ENCODE measurements around the gene IRF1. TPM values are rescaled to one million over a fixed set of nuclear protein-coding genes. Genes with fewer than 3 reads are reported as not detected.
"Not testable (repeated sequence)": the region's sequence is repeated elsewhere in the genome, so short reads cannot be mapped to it uniquely, and the experiment has no call there.

IRF1 gene
- total RNA-seq, 4 donors from 2014 or later, result 20.6 to 289 (median 29.6) TPM

DNA sequence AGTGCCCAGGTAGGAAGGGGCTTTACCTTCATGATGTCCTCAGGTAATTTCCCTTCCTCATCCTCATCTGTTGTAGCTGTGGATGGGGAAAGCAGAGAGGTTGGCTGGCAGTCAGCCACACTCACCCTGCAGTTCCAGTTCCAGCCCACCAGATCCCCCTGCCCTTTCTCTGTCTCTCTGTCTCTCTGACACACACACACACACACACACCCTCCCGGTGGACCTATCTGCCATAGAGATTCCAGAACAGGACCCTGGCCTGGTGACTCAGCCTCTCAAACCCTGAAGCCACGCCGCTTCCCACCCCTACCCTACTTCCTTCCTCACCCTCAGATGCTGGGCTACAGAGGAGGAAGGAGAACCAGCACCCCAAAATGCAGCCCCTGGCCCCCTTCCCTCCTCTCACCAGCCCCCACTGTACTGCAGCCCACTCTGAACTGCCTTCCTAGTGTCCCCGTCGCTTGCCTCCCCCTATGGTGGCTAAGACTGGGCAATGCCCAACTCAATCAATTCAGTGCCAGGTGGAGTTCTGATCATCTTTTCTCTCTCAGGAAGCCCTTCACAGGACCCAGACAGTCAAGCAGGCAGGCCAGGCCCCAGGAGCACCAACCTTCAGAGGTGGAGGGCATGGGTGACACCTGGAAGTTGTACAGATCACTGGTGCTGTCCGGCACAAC, 4.8 kb downstream of the IRF1 start:
- no peaks in the 10 kb centered on the region for H3K27me3 ChIP-seq
- 72% methylated on average over 5 of the region's 6 CpGs for WGBS
- no peak overlapping the region for H3K4me3 ChIP-seq
- peaks cover 48 to 76% (median 68%) of the 10 kb centered on the region in 4 donors for H3K36me3 ChIP-seq
- no peaks in the 10 kb centered on the region for H3K9me3 ChIP-seq
- TF ChIP-seq EP300 (IDR thresholded peaks at IDR 0.05), result no peak
- TF ChIP-seq CTCF (IDR thresholded peaks at IDR 0.05), result no peak
- TF ChIP-seq POLR2AphosphoS5 (IDR thresholded peaks at IDR 0.05), result no peak
- TF ChIP-seq POLR2A (IDR thresholded peaks at IDR 0.05; ENCODE audit: low read depth), result no peak
- intact Hi-C loops (cut with DNase I), result no loop called here
- peak overlapping the region; percentile 2 to 98 (median 26) for H3K27ac ChIP-seq (replicated peaks in 1 of 4)
- H3K4me1 ChIP-seq, result peaks cover 43 to 67% (median 53%) of the 10 kb centered on the region in 4 donors
- DNase-seq (ENCODE audit: extremely low spot score), result no peak

- H3K4me1 ChIP-seq, result peaks cover 43 to 67% (median 53%) of the 10 kb centered on the region in 4 donors
- H3K27me3 ChIP-seq; H3K9me3 ChIP-seq; intact Hi-C loops (cut with DNase I); DNase-seq (ENCODE audit: extremely low spot score); H3K4me3 ChIP-seq: not testable (repeated sequence)
- peaks cover 48 to 76% (median 70%) of the 10 kb centered on the region in 4 donors for H3K36me3 ChIP-seq
- 84% methylated on average over 10 of the region's 12 CpGs for WGBS
- peak overlapping the region; percentile 2 to 98 (median 21) for H3K27ac ChIP-seq (replicated peaks in 1 of 4)
Observed at GRCh38 chr5:132484876-132485640, 5.5 kb downstream of the IRF1 start.

DNA sequence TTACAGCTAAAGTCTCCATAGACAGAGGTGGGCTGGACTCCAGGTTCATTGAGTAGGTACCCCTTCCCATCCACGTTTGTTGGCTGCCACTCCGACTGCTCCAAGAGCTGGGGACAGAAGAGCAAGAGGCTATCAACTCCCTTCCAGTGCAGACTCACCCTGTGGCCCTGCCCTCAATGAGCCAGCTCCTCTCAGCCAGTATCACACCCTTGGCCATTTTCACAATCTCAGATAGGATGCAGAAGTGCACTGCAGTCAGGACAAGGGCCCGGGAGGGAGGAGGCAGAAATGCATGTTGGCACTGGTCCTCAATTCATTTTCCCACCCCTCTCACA, 6.2 kb downstream of the IRF1 start:
- DNase-seq (ENCODE audit: extremely low spot score), result no peak
- Histone ChIP-seq H3K27ac (replicated peaks in 1 of 4) (peak overlapping the region in 1 of 4 donors; percentile 1), H3K36me3 (peaks cover 48 to 76% (median 70%) of the 10 kb centered on the region in 4 donors), H3K27me3 (no peaks in the 10 kb centered on the region), H3K4me1 (peaks cover 39 to 68% (median 50%) of the 10 kb centered on the region in 4 donors), H3K9me3 (no peaks in the 10 kb centered on the region), H3K4me3 (no peak overlapping the region)
- intact Hi-C loops (cut with DNase I), result no loop called here
- 66% methylated on average over 3 of the region's 3 CpGs for WGBS
- TF ChIP-seq CTCF (IDR thresholded peaks at IDR 0.05), result no peak
- no peak for TF ChIP-seq POLR2A (IDR thresholded peaks at IDR 0.05; ENCODE audit: low read depth)
- TF ChIP-seq EP300 (IDR thresholded peaks at IDR 0.05), result no peak
- TF ChIP-seq POLR2AphosphoS5 (IDR thresholded peaks at IDR 0.05), result no peak

- Histone ChIP-seq H3K27me3 (no peaks in the 10 kb centered on the region), H3K4me1 (peaks cover 39 to 68% (median 50%) of the 10 kb centered on the region in 4 donors), H3K36me3 (peaks cover 48 to 74% (median 69%) of the 10 kb centered on the region in 4 donors), H3K9me3 (no peaks in the 10 kb centered on the region), H3K27ac (replicated peaks in 1 of 4) (peak overlapping the region in 1 of 4 donors; percentile 1), H3K4me3 (no peak overlapping the region)
- WGBS, result 87% methylated on average over 5 of the region's 7 CpGs
- intact Hi-C loops (cut with DNase I), result no loop called here
- TF ChIP-seq POLR2AphosphoS5 (IDR thresholded peaks at IDR 0.05), result no peak
- DNase-seq (ENCODE audit: extremely low spot score), result no peak
Observed at GRCh38 chr5:132483661-132484390, 6.7 kb downstream of the IRF1 start.

- Histone ChIP-seq H3K4me3 (no peak overlapping the region), H3K4me1 (peaks cover 38 to 65% (median 50%) of the 10 kb centered on the region in 4 donors), H3K36me3 (peaks cover 48 to 71% (median 67%) of the 10 kb centered on the region in 4 donors), H3K9me3 (no peaks in the 10 kb centered on the region), H3K27me3 (no peaks in the 10 kb centered on the region), H3K27ac (replicated peaks in 1 of 4) (no peak overlapping the region)
- intact Hi-C loops (cut with DNase I), result no loop called here
- WGBS, result 79% methylated on average over 8 of the region's 8 CpGs
- no peak for DNase-seq (ENCODE audit: extremely low spot score)
- TF ChIP-seq EP300 (IDR thresholded peaks at IDR 0.05), result no peak
- no peak for TF ChIP-seq POLR2A (IDR thresholded peaks at IDR 0.05; ENCODE audit: low read depth)
- no peak for TF ChIP-seq CTCF (IDR thresholded peaks at IDR 0.05)
- TF ChIP-seq POLR2AphosphoS5 (IDR thresholded peaks at IDR 0.05), result no peak
Observed at GRCh38 chr5:132483101-132483500, 7.5 kb downstream of the IRF1 start.
